IMR-90 (cell line): ENCODE measurements around the gene ATP11A. TPM values are rescaled to one million over a fixed set of nuclear protein-coding genes. Genes with fewer than 3 reads are reported as not detected.

ENCODE experiments used
- ATAC-seq: fragments of 200-7000 bp; cut with Tn5 transposase; 2 replicates; pipeline ENCODE4 v1.9.1; 2020; ENCODE audit warnings: low read depth, mild to moderate bottlenecking, moderate library complexity
- BruUV-seq: library from RNA; stranded (reverse); fragments of 400-500 nt; replicated peaks from 2 replicates; lab custom pipeline; 2021; lab: Mats Ljungman, UMichigan
- CTCF ChIA-PET: fragments of 300-600 bp; formaldehyde crosslinking; extraction: SDS; loops from one replicate; lab custom pipeline; 2021; ENCODE audit warnings: antibody characterized with exemption; lab: Yijun Ruan, JAX
- POLR2A ChIA-PET: fragments of 300-600 bp; sonication (Branson Sonifier 250); formaldehyde crosslinking; loops from one replicate; lab custom pipeline; 2022; ENCODE audit warnings: antibody characterized with exemption; ENCODE audit not compliant: unreplicated experiment; lab: Charles Lee
- DNase-seq: peaks from one replicate; pipeline ENCODE4 v3.0.0; 2013
- H2AFZ ChIP-seq: replicated peaks from 2 replicates; pipeline ENCODE3; 2013; ENCODE audit warnings: low read length, mild to moderate bottlenecking; ENCODE audit not compliant: poor library complexity
- H2AK5ac ChIP-seq: 2 replicates; pipeline ENCODE4 v1.6.1; 2013; ENCODE audit warnings: low read depth, low read length, inconsistent platforms
- H2AK9ac ChIP-seq: replicated peaks from 2 replicates; pipeline ENCODE3; 2013; ENCODE audit warnings: mild to moderate bottlenecking, low read depth, low read length, moderate library complexity; ENCODE audit not compliant: poor library complexity
- H2BK120ac ChIP-seq: 2 replicates; pipeline ENCODE4 v1.6.1; 2013; ENCODE audit warnings: low read depth, low read length, inconsistent platforms
- H2BK15ac ChIP-seq: 3 replicates; pipeline ENCODE4 v1.6.1; 2013; ENCODE audit warnings: low read depth, low read length, inconsistent platforms
- H2BK20ac ChIP-seq: 2 replicates; pipeline ENCODE4 v1.6.1; 2013; ENCODE audit warnings: low read depth, mild to moderate bottlenecking, inconsistent platforms, low read length, moderate library complexity
- H2BK5ac ChIP-seq: 2 replicates; pipeline ENCODE4 v1.6.1; 2013; ENCODE audit warnings: mild to moderate bottlenecking, low read depth, low read length, inconsistent platforms; ENCODE audit not compliant: poor library complexity, severe bottlenecking
- H3K14ac ChIP-seq: replicated peaks from 2 replicates; pipeline ENCODE4 v1.6.1; 2013; ENCODE audit warnings: low read depth, low read length, inconsistent platforms
- H3K18ac ChIP-seq: 2 replicates; pipeline ENCODE4 v1.6.1; 2013; ENCODE audit warnings: low read depth, low read length, control low read depth
- H3K23ac ChIP-seq: 2 replicates; pipeline ENCODE4 v1.6.1; 2013; ENCODE audit warnings: low read depth, low read length, inconsistent platforms
- H3K27ac ChIP-seq: 2 replicates; pipeline ENCODE4 v1.5.1; 2013; ENCODE audit warnings: mild to moderate bottlenecking, control low read depth, low read length; ENCODE audit not compliant: insufficient read depth
- H3K27me3 ChIP-seq: 2 replicates; pipeline ENCODE4 v1.6.1; 2013; ENCODE audit warnings: low read length; ENCODE audit not compliant: control insufficient read depth, insufficient read depth
- H3K36me3 ChIP-seq: 2 replicates; pipeline ENCODE4 v1.6.1; 2013; ENCODE audit warnings: low read length, mixed read lengths; ENCODE audit not compliant: control insufficient read depth, insufficient read depth
- H3K4ac ChIP-seq: 2 replicates; pipeline ENCODE4 v1.6.1; 2013; ENCODE audit warnings: low read depth, low read length, inconsistent platforms
- H3K4me1 ChIP-seq: 2 replicates; pipeline ENCODE4 v1.6.1; 2013; ENCODE audit warnings: low read length, mixed read lengths; ENCODE audit not compliant: control insufficient read depth, insufficient read depth
- H3K4me2 ChIP-seq: 2 replicates; pipeline ENCODE4 v1.6.1; 2013; ENCODE audit warnings: low read depth, mild to moderate bottlenecking, control low read depth, low read length, moderate library complexity
- H3K4me3 ChIP-seq: 2 replicates; pipeline ENCODE4 v1.5.1; 2013; ENCODE audit warnings: low read depth, mild to moderate bottlenecking, control low read depth, low read length, moderate library complexity; ENCODE audit not compliant: insufficient read depth
- H3K56ac ChIP-seq: 2 replicates; pipeline ENCODE4 v1.6.1; 2013; ENCODE audit warnings: low read length, inconsistent platforms; ENCODE audit not compliant: insufficient read depth; ENCODE audit errors: extremely low read depth
- H3K79me1 ChIP-seq, 2 experiments: 2 replicates each; pipeline ENCODE4 v1.6.1; 2013; ENCODE audit warnings: low read length in 2 of 2, inconsistent platforms in 1 of 2, low read depth in 1 of 2
- H3K9ac ChIP-seq: 2 replicates; pipeline ENCODE4 v1.6.1; 2013; ENCODE audit warnings: low read depth, low read length, control low read depth
- H3K9me1 ChIP-seq: 2 replicates; pipeline ENCODE4 v1.6.1; 2013; ENCODE audit warnings: low read length, inconsistent platforms; ENCODE audit not compliant: insufficient read depth
- H3K9me3 ChIP-seq: 2 replicates; pipeline ENCODE4 v1.6.1; 2013; ENCODE audit warnings: low read length; ENCODE audit not compliant: control insufficient read depth, insufficient read depth
- H4K20me1 ChIP-seq: 2 replicates; pipeline ENCODE4 v1.6.1; 2013; ENCODE audit warnings: low read length, inconsistent platforms; ENCODE audit not compliant: insufficient read depth
- H4K5ac ChIP-seq: 2 replicates; pipeline ENCODE4 v1.6.1; 2013; ENCODE audit warnings: mild to moderate bottlenecking, low read depth, low read length, control low read depth
- H4K8ac ChIP-seq, 2 experiments: 2 replicates each; pipeline ENCODE4 v1.6.1; 2013; ENCODE audit warnings: low read depth in 2 of 2, low read length in 2 of 2, control low read depth in 1 of 2, inconsistent platforms in 1 of 2
- H4K91ac ChIP-seq: 2 replicates; pipeline ENCODE4 v1.6.1; 2013; ENCODE audit warnings: low read depth, low read length, inconsistent platforms; ENCODE audit not compliant: insufficient read depth
- USF2 ChIP-seq: fragments of 150-350 bp; IDR thresholded peaks from 2 replicates; pipeline ENCODE4 v1.6.1; 2017; ENCODE audit warnings: mild to moderate bottlenecking, antibody characterized with exemption, low read length, low read depth
- WGBS, 2 experiments: methylation state at CpG; one replicate each; pipeline versions ENCODE4 v1.1.5 to v1.1.7; 2013; ENCODE audit warnings: missing lambda C conversion rate in 2 of 2; ENCODE audit not compliant: insufficient read length in 1 of 2; ENCODE audit errors: extremely low coverage in 2 of 2; 5-methylcytosine and 5-hydroxymethylcytosine counted together
- dilution Hi-C: fragments of 300-500 bp; cut with HindIII; formaldehyde crosslinking; loops from one replicate; pipeline ENCODE4 v1.14.3; 2018; ENCODE audit warnings: low sequenced_read_pairs; ENCODE audit not compliant: unreplicated experiment
- in situ Hi-C: fragments of 300-500 bp; cut with MboI; formaldehyde crosslinking; loops from 3 replicates; pipeline ENCODE4 v1.14.3; 2019; ENCODE audit warnings: low sequenced_read_pairs, inconsistent platforms, mixed read lengths
- intact Hi-C: fragments of 100-400 bp; cut with micrococcal nuclease; formaldehyde crosslinking; loops from 2 replicates; pipeline ENCODE4 v1.10.0; 2022
- polyA plus RNA-seq, 3 experiments: library from polyadenylated mRNA; depleted of rRNA; stranded (reverse); fragments of >200 nt; gene quantifications; 2 replicates each; pipeline ENCODE4 v1.2.3, GENCODE V29; 2012; ENCODE audit warnings: low replicate concordance in 1 of 3
- total RNA-seq: library from RNA; depleted of rRNA; stranded (reverse); fragments of >200 nt; gene quantifications from 2 replicates; pipeline ENCODE4 v1.2.3, GENCODE V29; 2012

Gene ATP11A
- total and polyA plus RNA-seq, 2 of the 4 experiments (the other 2 are of a cell fraction) = 8.4 to 12.0 TPM

GRCh38 chr13:112835796-112836195 is 146.0 kb downstream of the ATP11A start:
- H2BK120ac ChIP-seq = no peak overlapping the region
- no TSS peak for BruUV-seq
- peaks cover 7% of the 10 kb centered on the region for H3K9me1 ChIP-seq
- H3K23ac ChIP-seq = no peak overlapping the region
- peaks cover 9% of the 10 kb centered on the region; the same call in 1 of the 2 replicates for H4K20me1 ChIP-seq
- H3K9me3 ChIP-seq = no peaks in the 10 kb centered on the region
- H3K4me2 ChIP-seq = no peak overlapping the region
- in situ Hi-C loops = no loop called here
- no peak overlapping the region for H3K18ac ChIP-seq
- dilution Hi-C loops = no loop called here
- no peak overlapping the region for H4K8ac ChIP-seq
- no peak overlapping the region for H3K56ac ChIP-seq
- intact Hi-C loops = no loop called here
- no peak overlapping the region for H2BK5ac ChIP-seq
- DNase-seq (no peak), ATAC-seq (no peak)
- no peak overlapping the region for H2AK5ac ChIP-seq
- H2AK9ac ChIP-seq = no peak overlapping the region
- H3K27me3 ChIP-seq = no peaks in the 10 kb centered on the region
- H2AFZ ChIP-seq = no peak overlapping the region
- H3K4me3 ChIP-seq = no peak overlapping the region
- no peaks in the 10 kb centered on the region for H3K4me1 ChIP-seq
- H3K27ac ChIP-seq = no peak overlapping the region
- no peaks in the 10 kb centered on the region for H3K79me1 ChIP-seq
- no peak for TF ChIP-seq USF2
- ChIA-PET POLR2A (no interaction called here), CTCF (no interaction called here)
- H4K91ac ChIP-seq = no peak overlapping the region
- no peak overlapping the region for H2BK15ac ChIP-seq
- no peak overlapping the region for H3K14ac ChIP-seq
- no CpG with 5 or more reads among the region's 10 CpGs for WGBS, 2 experiments
- H3K36me3 ChIP-seq = peaks cover 60% of the 10 kb centered on the region
- no peak overlapping the region for H4K5ac ChIP-seq
- H2BK20ac ChIP-seq = no peak overlapping the region
- no peak overlapping the region for H3K9ac ChIP-seq
- H3K4ac ChIP-seq = no peak overlapping the region
